T follicular helper cell (primary cell): ENCODE measurements around the gene VGLL4.

ENCODE experiments used
- DNase-seq: peaks from one replicate; pipeline ENCODE4 v3.0.0-alpha.2; 2020; ENCODE audit warnings: low read depth

VGLL4 gene

GRCh38 chr3:11627612-11628011 lies 16.1 kb downstream of the VGLL4 start:
- no peak for DNase-seq

GRCh38 chr3:11626084-11626463 lies 17.6 kb downstream of the VGLL4 start:
- no peak for DNase-seq

- no peak for DNase-seq
These were observed 18.2 kb downstream of the VGLL4 start for GRCh38 chr3:11625376-11626083.

- DNase-seq, result no peak
These were observed 18.9 kb downstream of the VGLL4 start for GRCh38 chr3:11624704-11625375.

GRCh38 chr3:11624161-11624560 lies 19.6 kb downstream of the VGLL4 start:
- peak; percentile 42 for DNase-seq

GRCh38 chr3:11622586-11623550 lies 20.8 kb downstream of the VGLL4 start:
- DNase-seq, result no peak

GRCh38 chr3:11621077-11621476 lies 22.6 kb downstream of the VGLL4 start:
- DNase-seq, result no peak

GRCh38 chr3:11619946-11620652 lies 23.6 kb downstream of the VGLL4 start:
- no peak for DNase-seq

- no peak for DNase-seq
These were observed 24.3 kb downstream of the VGLL4 start for GRCh38 chr3:11619461-11619860.

GRCh38 chr3:11618904-11619303 lies 24.8 kb downstream of the VGLL4 start:
- DNase-seq, result no peak

GRCh38 chr3:11616551-11616950 lies 27.2 kb downstream of the VGLL4 start:
- DNase-seq, result no peak

- DNase-seq, result no peak
These were observed 29.7 kb downstream of the VGLL4 start for GRCh38 chr3:11613851-11614487.

- DNase-seq, result no peak
These were observed 30.4 kb downstream of the VGLL4 start for GRCh38 chr3:11613319-11613718.

GRCh38 chr3:11612515-11613188 lies 31.1 kb downstream of the VGLL4 start:
- DNase-seq, result no peak

- DNase-seq, result no peak
These were observed 32.3 kb downstream of the VGLL4 start for GRCh38 chr3:11611341-11611799.

GRCh38 chr3:11610700-11611275 lies 32.9 kb downstream of the VGLL4 start:
- no peak for DNase-seq

GRCh38 chr3:11610044-11610671 lies 33.6 kb downstream of the VGLL4 start:
- no peak for DNase-seq

- no peak for DNase-seq
These were observed 34.2 kb downstream of the VGLL4 start for GRCh38 chr3:11609481-11609880.

- DNase-seq, result no peak
These were observed 35.9 kb downstream of the VGLL4 start for GRCh38 chr3:11607816-11608215.
